GM21737 (cell line): ENCODE measurements around the gene ZGLP1.

Source experiments
- ATAC-seq: cut with Tn5 transposase; IDR thresholded peaks from one replicate; pipeline ENCODE4 v1.9.1; 2021; ENCODE audit warnings: mild to moderate bottlenecking, moderate library complexity; ENCODE audit not compliant: unreplicated experiment

The ZGLP1 gene

GRCh38 chr19:10295305-10295846 lies 14.2 kb downstream of the ZGLP1 start:
- ATAC-seq: no peak

GRCh38 chr19:10294368-10294697 lies 15.3 kb downstream of the ZGLP1 start:
- ATAC-seq: no peak

DNA sequence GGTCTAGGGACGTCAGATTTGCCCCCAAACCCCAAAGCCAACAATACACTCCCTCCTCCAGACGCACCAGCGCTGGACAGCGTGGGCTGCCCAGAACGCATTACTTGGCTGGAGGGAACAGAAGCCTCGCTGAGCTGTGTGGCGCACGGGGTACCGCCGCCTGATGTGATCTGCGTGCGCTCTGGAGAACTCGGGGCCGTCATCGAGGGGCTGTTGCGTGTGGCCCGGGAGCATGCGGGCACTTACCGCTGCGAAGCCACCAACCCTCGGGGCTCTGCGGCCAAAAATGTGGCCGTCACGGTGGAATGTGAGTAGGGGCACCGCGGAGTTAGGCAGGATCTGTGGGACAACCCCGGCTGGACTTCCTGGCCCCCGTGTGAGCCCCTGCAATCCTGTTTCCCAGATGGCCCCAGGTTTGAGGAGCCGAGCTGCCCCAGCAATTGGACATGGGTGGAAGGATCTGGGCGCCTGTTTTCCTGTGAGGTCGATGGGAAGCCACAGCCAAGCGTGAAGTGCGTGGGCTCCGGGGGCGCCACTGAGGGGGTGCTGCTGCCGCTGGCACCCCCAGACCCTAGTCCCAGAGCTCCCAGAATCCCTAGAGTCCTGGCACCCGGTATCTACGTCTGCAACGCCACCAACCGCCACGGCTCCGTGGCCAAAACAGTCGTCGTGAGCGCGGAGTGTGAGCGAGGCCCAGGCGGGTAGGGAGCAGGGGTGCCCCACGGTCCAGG lies 15.8 kb downstream of the ZGLP1 start:
- no peak for ATAC-seq

DNA sequence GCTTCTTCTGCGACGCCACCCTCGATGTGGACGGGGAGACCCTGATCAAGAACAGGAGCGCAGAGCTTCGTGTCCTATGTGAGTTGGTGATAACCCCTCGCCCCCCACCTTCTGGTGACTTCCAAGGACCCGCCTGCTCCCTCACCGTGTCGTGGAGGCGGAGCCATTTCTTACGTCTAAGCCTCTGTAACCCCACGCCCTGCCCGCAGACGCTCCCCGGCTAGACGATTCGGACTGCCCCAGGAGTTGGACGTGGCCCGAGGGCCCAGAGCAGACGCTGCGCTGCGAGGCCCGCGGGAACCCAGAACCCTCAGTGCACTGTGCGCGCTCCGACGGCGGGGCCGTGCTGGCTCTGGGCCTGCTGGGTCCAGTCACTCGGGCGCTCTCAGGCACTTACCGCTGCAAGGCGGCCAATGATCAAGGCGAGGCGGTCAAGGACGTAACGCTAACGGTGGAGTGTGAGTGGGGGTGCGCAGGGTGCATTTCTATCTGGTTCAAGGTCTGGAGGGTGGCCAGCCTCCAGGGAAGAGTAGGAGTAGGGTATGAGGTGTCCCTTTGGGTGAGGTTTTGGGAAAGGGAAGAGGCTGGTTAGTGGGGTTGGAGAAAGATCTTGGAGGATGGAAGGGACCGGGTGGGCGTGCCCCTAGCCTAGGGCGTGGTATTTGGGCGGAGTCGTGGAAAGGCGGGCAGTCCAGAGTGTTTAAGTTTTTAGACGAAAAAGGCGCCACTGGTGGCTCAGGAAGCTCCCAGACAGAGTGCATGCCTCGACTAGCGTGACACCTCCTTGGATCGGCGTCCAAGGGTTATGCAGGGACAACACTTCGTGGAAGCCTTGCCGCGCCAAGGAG lies 16.6 kb downstream of the ZGLP1 start:
- no peak for ATAC-seq

DNA sequence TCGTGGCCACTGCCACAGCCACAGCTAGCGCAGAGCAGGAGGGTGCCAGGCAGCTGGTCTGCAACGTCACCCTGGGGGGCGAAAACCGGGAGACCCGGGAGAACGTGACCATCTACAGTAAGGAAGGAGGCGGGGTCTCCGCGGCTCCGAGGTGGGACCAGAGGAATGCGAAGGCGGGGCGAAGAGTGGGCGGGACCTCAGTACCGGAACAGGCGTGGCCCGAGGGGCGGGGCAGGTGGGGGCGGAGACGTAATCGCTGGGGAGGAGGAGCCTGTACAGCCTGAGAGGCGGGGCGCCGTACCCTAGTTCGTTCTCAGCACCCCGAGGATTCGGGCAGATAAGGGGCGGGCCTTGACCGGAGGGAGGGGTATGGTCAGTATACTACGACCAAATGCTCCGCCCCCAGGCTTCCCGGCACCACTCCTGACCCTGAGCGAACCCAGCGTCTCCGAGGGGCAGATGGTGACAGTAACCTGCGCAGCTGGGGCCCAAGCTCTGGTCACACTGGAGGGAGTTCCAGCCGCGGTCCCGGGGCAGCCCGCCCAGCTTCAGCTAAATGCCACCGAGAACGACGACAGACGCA lies 17.3 kb downstream of the ZGLP1 start:
- ATAC-seq: peak; percentile 56

DNA sequence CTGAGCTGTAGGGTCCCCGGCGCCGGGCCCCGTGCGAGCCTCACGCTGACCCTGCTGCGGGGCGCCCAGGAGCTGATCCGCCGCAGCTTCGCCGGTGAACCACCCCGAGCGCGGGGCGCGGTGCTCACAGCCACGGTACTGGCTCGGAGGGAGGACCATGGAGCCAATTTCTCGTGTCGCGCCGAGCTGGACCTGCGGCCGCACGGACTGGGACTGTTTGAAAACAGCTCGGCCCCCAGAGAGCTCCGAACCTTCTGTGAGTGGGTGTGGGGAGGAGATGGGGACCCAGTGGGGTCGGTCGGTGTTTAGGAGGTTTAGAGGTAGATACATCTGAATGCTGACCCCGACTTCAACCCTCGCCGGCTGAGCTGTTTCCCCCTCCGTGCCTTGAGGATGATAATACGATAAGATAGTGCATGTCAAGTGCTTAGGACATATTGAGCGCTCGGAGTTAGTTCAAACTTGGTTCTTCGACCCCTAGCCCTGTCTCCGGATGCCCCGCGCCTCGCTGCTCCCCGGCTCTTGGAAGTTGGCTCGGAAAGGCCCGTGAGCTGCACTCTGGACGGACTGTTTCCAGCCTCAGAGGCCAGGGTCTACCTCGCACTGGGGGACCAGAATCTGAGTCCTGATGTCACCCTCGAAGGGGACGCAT lies 17.9 kb downstream of the ZGLP1 start:
- no peak for ATAC-seq

DNA sequence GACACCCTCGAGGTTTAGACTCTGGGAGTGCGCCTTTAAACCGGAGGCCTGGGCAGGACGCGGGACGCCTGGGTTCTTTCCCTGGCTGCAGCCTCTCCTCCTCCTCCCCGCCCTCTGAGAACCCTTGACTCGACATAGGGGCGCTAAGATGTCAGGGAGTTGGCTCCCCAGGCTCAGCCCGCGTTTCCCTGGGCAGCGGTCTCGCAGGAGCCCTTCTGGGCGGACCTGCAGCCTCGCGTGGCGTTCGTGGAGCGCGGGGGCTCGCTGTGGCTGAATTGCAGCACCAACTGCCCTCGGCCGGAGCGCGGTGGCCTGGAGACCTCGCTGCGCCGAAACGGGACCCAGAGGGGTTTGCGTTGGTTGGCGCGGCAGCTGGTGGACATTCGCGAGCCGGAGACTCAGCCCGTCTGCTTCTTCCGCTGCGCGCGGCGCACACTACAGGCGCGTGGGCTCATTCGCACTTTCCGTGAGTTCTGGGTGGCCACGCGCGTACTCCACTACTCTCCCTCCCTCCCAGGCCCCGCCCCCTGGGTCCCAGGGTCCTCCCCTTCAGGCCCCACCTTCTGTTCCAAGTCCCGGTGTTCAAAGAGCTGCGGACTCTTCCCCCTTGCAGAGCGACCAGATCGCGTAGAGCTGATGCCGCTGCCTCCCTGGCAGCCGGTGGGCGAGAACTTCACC lies 18.6 kb downstream of the ZGLP1 start:
- ATAC-seq: no peak

GRCh38 chr19:10290357-10290875 lies 19.2 kb downstream of the ZGLP1 start:
- ATAC-seq: no peak

DNA sequence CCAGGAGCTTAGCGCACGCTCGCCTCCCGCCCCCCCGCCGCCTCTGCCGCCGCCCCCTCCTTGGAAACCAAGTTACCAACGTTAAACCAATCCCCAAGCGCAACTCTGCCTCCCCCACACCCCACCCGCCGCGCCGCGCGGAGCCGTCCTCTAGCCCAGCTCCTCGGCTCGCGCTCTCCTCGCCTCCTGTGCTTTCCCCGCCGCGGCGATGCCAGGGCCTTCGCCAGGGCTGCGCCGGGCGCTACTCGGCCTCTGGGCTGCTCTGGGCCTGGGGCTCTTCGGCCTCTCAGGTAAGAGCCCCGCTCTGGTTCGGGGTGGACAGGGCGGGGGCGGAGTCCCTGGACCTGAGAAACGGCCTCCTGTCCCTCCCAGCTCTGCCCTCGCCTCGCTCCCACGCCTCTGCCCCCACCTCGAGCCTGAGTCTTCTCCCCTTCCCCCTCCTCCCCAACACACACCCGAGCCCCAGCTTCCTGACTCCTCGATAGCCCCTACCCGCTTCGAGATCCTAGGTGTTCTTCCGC lies 19.7 kb downstream of the ZGLP1 start, which contains the start of gene ICAM5:
TSS of gene ICAM5 (plus strand) at position 117 of the 521 bp plus-strand sequence. CDS start at position 209, 92 bp downstream.
- ATAC-seq: no peak

DNA sequence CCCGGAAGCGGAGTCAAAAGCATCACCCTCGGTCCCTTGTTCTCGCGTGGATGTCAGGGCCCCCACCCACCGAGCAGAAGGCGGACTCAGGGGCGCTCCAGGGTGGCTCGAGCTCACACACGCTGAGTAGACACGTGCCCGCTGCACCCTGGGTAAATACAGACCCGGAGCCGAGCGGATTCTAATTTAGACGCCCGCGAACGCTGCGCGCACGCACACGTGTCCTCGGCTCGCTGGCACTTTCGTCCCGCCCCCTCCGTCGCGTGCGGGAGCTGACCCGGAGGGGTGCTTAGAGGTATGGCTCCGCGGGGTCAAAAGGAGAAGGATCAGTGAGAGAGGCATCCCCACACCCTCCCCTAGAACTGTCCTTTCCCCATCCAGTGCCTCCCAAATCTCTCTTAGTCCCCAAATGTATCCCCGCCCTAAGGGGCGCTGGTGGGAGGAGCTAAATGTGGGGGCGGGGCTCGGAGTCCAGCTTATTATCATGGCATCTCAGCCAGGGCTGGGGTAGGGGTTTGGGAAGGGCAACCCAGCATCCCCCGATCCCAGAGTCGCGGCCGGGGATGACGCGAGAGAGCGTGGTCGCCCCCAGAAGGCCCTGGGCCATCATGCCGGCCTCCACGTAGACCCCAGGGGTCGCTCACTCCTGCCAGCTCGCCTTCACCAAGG lies 20.3 kb downstream of the ZGLP1 start:
- no peak for ATAC-seq

DNA sequence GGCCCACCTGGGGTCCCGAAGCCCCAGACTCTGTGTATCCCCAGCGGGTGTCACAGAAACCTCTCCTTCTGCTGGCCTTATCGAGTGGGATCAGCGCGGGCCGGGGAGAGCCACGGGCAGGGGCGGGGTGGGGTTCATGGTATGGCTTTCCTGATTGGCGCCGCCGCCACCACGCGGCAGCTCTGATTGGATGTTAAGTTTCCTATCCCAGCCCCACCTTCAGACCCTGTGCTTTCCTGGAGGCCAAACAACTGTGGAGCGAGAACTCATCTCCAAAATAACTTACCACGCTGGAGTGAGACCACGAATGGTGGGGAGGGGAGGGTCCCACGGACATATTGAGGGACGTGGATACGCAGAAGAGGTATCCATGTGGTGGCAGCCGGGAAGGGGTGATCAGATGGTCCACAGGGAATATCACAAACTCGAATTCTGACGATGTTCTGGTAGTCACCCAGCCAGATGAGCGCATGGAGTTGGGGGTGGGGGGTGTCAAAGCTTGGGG lies 20.9 kb downstream of the ZGLP1 start:
- no peak for ATAC-seq

DNA sequence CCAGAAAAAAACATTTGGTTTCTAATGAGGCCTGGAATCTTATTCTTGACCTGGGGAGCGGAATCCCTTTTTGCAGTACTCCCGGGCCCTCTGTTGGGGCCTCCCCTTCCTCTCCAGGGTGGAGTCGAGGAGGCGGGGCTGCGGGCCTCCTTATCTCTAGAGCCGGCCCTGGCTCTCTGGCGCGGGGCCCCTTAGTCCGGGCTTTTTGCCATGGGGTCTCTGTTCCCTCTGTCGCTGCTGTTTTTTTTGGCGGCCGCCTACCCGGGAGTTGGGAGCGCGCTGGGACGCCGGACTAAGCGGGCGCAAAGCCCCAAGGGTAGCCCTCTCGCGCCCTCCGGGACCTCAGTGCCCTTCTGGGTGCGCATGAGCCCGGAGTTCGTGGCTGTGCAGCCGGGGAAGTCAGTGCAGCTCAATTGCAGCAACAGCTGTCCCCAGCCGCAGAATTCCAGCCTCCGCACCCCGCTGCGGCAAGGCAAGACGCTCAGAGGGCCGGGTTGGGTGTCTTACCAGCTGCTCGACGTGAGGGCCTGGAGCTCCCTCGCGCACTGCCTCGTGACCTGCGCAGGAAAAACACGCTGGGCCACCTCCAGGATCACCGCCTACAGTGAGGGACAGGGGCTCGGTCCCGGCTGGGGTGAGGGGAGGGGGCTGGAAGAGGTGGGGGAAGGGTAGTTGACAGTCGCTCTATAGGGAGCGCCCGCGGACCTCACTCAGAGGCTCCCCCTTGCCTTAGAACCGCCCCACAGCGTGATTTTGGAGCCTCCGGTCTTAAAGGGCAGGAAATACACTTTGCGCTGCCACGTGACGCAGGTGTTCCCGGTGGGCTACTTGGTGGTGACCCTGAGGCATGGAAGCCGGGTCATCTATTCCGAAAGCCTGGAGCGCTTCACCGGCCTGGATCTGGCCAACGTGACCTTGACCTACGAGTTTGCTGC lies 22.5 kb downstream of the ZGLP1 start, which contains the start of gene ICAM4:
TSS of gene ICAM4 (plus strand) at position 153 of the 935 bp plus-strand sequence. CDS start at position 211, 58 bp downstream.
- no peak for ATAC-seq

GRCh38 chr19:10285393-10285792 lies 24.2 kb downstream of the ZGLP1 start:
- ATAC-seq: no peak

- ATAC-seq: no peak
Measured at GRCh38 chr19:10284960-10285278, 24.7 kb downstream of the ZGLP1 start.

- ATAC-seq: no peak
Measured at GRCh38 chr19:10284065-10284959, 25.3 kb downstream of the ZGLP1 start.

DNA sequence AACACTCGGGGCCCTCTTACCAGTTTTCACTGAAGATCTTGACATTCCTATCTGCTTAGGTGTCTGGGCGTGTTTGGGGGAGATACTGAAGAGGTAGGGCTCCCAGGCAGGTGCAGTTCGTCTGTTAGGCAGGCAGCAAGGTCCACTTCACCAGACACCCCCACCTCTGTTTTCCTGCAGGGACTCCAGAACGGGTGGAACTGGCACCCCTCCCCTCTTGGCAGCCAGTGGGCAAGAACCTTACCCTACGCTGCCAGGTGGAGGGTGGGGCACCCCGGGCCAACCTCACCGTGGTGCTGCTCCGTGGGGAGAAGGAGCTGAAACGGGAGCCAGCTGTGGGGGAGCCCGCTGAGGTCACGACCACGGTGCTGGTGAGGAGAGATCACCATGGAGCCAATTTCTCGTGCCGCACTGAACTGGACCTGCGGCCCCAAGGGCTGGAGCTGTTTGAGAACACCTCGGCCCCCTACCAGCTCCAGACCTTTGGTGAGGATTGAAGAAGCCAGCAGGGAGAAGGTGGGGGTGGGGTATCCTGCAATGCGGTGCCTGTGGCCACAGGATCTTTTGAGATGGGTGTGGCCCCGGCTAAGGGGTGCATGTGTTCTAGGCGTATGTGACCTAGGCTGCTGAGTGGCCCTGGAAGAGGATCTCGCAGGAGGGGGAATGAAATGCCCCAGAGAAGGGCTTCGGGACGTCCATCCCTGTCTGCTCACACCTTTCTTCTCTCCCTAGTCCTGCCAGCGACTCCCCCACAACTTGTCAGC lies 26.1 kb downstream of the ZGLP1 start:
- no peak for ATAC-seq
